CD4-positive, alpha-beta T cell treated with Interferon gamma for 1 hour (primary cell): ENCODE data around the gene UBE2V1.
"Not testable (repeated sequence)": the region's sequence is repeated elsewhere in the genome, so short reads cannot be mapped to it uniquely, and the experiment has no call there.

ENCODE experiments used
- DNase-seq: peaks from one replicate; pipeline ENCODE4 v3.0.0-alpha.2; 2020

Gene UBE2V1

GRCh38 chr20:50112512-50113419, at the start of gene UBE2V1:
TSS of gene UBE2V1 (minus strand) at chr20:50113150. CDS start at chr20:50113128, 22 bp downstream.
- DNase-seq: peak; percentile 88

- DNase-seq: not testable (repeated sequence)
Observed at GRCh38 chr20:50161494-50161893, 48.5 kb upstream of the UBE2V1 start.

GRCh38 chr20:50153500-50154377, 40.8 kb upstream of the UBE2V1 start, which contains the start of gene PEDS1:
TSS of gene PEDS1 (minus strand) at chr20:50153723. CDS start at chr20:50153637, 86 bp downstream.
- DNase-seq: peak; percentile 80

GRCh38 chr20:50153153-50153499, 40.2 kb upstream of the UBE2V1 start:
- no peak for DNase-seq

- no peak for DNase-seq
Observed at GRCh38 chr20:50152394-50153152, 39.6 kb upstream of the UBE2V1 start.

- no peak for DNase-seq
Observed at GRCh38 chr20:50151034-50151743, 38.2 kb upstream of the UBE2V1 start.

GRCh38 chr20:50149481-50150254, 36.7 kb upstream of the UBE2V1 start:
- no peak for DNase-seq

GRCh38 chr20:50146732-50147662, 34.0 kb upstream of the UBE2V1 start:
- DNase-seq: peak; percentile 84

- no peak for DNase-seq
Observed at GRCh38 chr20:50146214-50146613, 33.3 kb upstream of the UBE2V1 start.

GRCh38 chr20:50145566-50145965, 32.6 kb upstream of the UBE2V1 start:
- DNase-seq: no peak

- DNase-seq: peak; percentile 55
Observed at GRCh38 chr20:50144362-50144761, 31.4 kb upstream of the UBE2V1 start.

- DNase-seq: no peak
Observed at GRCh38 chr20:50142812-50143211, 29.9 kb upstream of the UBE2V1 start.

- no peak for DNase-seq
Observed at GRCh38 chr20:50141811-50142561, 29.0 kb upstream of the UBE2V1 start.

- DNase-seq: no peak
Observed at GRCh38 chr20:50141018-50141675, 28.2 kb upstream of the UBE2V1 start.

GRCh38 chr20:50140339-50140859, 27.4 kb upstream of the UBE2V1 start:
- DNase-seq: no peak

- DNase-seq: no peak
Observed at GRCh38 chr20:50138479-50139393, 25.8 kb upstream of the UBE2V1 start.

- no peak for DNase-seq
Observed at GRCh38 chr20:50138120-50138478, 25.1 kb upstream of the UBE2V1 start.

- DNase-seq: not testable (repeated sequence)
Observed at GRCh38 chr20:50137702-50138101, 24.8 kb upstream of the UBE2V1 start.
